Measurements from ENCODE around the gene GCNT3.
"Not testable (repeated sequence)": the region's sequence is repeated elsewhere in the genome, so short reads cannot be mapped to it uniquely, and the experiment has no call there.

Gene GCNT3

DNA sequence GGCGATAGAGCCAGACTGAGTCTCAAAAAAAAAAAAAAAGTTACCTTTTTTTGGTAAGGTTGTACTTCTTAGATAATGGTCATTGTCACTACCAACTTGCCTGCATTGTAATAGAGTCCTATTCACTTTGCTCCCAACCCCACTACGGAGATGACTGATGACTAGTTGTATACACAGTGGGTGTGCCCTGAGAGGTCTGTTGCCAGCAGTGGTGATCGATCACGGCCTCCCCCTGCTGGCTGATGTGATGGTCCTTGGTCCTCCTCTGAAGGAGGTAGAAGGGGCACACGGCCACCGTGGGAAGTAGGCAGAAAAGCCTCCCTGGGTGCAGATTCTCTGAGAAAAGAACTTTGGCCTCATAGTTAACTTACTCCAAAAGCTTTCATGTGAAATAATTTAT, 10.7 kb downstream of the GCNT3 start:
- DNase-seq = peak; percentile 81

DNA sequence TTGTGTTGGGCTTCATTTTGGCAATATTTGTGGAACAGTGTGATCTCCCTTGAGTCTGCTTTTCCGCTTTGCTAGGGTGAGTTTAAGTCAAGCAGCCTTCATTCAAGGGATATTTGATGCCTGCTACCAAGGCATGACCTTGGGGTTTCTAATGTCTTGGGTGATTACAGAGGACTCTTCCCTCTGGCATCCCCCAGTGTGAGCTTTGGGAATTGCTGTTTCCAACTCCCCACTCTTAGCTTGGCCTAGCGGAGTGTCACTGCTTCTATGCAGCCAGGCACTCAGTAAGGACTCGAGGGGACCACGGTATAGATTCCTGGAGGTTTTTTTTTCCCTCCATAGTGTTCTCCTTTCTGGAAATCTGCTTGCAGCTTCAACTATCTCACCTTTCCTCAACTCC, 21.1 kb downstream of the GCNT3 start:
- DNase-seq = peak; percentile 68

DNA sequence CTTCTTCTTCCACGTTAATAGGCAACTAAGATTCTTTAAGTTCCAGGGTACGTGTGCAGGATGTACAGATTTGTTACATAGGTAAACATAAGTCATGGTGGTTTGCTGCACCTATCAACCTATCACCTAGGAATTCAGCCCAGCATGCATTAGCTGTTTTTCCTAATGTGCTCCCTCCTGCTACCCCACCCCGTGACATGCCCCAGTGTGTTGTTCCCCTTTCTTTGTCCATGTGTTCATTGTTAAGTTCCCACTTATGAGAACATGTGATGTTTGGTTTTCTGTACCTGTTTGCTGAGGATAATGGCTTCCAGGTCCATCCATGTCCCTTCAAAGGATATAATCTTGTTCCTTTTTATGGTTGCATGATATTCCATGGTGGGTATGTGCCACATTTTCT, 24.6 kb downstream of the GCNT3 start:
- no peak for DNase-seq

DNA sequence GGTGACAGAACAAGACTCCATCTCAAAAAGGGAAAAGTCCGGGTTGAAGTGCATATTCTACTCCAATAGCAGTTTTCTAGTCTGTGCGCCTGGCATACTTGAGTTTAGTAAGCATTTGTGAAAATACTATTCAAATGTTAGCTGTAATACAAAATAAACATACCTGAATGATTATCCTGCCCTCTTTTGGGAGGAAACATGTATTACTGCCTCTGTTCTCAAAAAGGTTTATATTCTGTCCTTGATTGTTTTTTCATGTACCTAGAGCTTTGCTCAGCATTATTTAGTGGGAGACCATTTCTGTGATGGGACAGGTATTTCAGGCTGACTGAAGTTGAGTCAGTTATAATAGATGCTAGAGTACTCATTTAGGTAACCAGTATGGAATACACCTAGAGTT, 25.9 kb downstream of the GCNT3 start:
- DNase-seq = not testable (repeated sequence)

DNA sequence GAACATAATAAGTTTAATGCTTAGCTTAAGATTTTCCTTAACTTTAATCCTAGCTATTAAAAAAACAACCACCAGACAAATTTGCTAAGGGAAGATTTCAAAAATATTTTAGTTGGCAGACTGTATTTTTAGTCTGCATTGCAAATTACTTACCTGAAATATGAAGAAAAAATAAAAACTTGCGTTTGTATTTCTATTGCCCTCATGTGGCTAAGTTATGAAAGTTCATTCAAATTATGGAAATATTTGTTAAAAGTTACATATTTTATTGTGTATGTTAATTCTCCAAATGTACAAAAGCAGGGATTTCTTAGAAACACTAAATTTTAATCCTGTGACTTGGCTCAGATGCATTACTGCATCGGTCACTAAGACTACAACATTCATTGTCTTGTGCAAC, 30.8 kb downstream of the GCNT3 start:
- no peak for DNase-seq

DNA sequence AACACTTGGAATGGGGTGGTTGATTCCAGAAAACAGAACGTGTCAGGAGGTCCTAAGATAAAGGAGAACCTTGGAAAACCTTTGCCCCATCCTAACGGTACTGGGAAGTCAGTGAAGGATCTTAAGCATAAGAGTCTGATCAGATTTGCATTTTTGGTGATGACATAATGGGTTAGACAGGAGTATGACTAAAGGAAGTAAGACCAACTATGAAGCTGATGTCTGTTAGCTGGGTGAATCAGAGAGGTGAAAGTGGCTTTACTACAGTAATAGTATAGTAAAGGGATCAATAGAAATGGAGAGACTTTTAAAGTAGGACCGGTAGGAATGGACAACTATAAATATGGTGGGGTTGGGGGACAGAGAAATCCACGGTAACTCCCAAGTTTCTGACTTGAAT, 33.2 kb downstream of the GCNT3 start:
- DNase-seq = no peak

DNA sequence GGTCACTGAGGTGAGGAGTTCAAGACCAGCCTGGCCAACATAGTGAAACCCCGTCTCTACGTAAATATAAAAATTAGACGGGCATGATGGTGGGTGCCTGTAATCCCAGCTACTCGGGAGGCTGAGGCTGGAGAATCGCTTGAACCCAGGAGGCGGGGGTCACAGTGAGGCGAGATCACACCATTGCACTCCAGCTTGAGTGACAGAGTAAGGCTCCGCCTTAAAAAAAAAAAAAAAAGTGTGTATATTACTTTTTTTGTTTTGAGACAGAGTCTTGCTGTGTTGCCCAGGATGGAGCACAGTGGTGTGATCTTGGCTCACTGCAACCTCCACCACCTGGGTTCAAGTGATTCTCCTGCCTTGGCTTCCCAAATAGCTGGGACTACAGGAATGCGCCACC, 34.2 kb downstream of the GCNT3 start:
- DNase-seq = not testable (repeated sequence)

DNA sequence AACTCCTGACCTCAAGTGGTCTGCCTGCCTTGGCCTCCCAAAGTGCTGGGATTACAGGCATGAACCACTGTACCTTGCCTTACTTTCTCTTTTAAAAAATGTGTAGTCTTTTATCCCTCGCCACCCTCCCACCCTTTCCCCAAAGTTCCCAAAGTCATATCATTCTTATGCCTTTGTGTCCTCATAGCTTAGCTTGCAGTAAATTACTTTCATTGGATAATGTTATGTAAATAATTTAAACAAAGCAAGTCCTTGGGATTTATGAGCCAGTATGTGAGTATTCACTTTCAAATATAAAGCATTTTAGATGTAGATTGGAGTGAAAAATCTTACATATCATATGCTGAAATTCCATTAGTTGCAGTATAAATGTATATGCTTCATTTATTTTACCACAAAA, 34.7 kb downstream of the GCNT3 start:
- no peak for DNase-seq

DNA sequence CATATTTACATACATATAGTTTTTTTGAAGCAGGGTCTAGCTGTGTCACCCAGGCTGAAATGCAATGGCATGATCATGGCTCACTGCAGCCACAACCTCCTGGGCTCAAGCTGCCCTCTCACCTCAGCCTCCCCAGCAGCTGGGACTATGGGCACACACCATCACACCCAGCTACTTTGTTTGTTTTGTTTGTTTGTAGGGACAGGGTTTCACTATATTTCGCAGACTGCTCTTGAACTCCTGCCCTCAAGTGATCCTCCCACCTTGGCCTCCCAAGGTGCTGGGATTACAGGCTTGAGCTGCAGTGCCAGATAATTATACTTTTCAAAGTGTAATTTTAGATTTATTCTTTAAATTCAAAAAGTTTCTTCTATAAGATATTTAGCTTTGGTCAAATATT, 35.5 kb downstream of the GCNT3 start:
- DNase-seq = no peak

DNA sequence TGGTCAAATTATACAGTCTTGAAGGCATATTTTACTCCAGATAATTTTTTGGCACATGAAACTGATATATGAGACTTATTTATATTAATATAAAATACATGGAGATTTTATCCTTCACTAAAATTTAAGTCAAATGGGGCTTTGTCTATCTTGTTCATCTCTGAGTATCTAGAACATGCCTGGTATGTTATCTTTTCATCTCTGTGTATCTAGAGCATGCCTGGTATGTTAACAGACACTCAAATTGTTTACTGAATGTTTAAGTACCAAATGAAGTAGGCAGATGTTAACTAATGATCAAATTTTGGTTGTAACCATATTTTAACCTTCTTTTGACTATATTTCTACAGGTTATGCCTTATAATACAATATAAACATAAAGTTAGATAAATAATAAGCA, 38.0 kb downstream of the GCNT3 start:
- DNase-seq = no peak

DNA sequence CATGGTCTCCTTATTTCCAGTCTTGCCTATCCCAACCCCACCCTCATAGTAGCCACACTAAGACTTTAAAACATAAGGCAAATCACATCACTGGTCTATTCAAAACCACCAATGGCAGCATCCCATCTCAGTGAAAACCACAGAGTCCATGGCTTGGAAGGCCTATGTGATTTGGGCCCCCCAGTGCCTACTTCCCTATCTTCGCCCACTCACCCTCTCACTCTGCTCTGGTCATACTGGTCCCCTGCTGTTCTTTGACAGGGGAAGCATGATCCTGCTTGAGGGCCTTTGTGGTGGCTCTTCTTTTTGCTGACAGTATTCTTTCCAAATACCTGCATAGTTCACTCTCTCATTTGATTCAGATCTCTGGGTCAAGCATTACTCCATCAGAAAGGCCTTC, 42.5 kb downstream of the GCNT3 start:
- DNase-seq = no peak

DNA sequence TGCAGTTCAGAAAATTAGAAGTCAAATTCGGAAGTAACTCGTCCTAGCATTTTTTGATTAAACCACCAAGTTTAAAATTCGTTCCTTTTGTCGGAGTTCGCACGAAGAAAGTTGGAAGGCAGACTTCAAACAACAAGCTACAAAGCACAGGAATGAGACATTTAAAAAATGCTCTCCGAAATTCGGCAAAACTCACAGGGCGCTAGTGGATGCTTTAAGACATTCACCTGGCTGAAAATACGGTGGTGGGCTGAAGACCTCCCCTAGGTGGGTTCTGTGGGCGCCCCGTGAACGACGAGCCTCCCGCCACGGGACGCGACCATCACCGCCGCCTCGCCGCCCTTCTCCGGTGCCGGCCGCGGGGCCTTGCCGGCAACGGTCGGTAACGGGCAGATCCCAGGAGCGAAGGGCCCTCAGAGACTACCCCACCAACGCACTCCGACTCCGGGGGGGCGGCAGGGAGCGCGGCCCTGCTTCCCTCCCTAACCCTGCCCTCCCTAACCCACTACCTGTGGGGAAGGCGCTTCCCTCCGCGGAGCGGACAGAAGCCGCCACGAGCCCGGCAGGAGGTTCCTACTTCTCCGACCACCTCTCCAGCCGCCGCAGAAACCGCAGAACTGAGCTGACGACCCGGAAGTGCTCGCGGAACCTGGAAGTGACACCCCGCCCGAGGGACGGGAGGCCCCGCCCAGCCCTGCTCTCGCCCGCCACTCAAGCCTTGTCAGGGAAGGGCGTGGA, 45.5 kb downstream of the GCNT3 start, which contains the start of gene GTF2A2:
TSS of gene GTF2A2 (minus strand) at position 619 of the 738 bp plus-strand sequence. CDS start 5,238 bp downstream, outside the sequence.
- peak; percentile 98 for DNase-seq

DNA sequence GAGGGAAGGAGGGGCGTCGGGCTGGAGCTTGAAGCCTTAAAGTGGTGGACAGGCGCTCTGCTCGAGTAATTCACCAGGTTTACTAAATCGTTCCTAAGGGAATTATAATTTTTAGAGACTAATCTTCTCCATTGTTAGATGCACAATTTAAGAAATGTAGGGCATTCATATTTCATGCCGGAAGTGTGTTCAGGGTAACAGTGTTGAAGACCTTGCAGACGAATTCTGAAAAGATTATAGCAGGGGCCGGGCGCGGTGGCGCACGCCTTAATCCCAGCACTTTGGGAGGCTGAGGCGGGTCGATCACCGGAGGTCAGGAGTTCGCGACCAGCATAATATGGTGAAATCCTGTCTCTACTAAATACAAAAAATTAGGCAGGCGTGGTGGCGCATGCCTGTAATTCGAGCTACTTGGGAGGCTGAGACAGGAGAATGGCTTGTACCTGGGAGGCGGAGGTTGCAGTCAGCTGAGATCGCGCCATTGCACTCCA, 46.1 kb downstream of the GCNT3 start:
- no peak for DNase-seq

DNA sequence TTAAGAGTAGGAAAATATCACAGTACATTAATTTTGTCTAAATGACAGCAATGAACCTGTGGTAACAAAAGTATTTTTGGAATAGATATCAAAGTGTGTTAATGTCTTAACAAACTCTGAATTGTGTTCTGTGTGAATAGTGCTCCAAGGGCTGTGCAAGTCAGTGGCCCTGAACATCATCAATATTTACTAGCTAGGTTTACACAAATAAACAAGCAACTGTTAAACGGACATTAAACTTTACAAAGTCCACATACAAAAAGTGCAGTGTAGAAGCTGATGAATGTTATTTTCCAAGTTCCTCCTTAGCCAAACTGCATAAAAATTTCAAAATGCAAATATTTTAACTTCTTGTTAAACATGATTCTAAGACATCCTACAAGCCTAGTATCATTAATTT, 47.8 kb downstream of the GCNT3 start:
- DNase-seq = no peak

DNA sequence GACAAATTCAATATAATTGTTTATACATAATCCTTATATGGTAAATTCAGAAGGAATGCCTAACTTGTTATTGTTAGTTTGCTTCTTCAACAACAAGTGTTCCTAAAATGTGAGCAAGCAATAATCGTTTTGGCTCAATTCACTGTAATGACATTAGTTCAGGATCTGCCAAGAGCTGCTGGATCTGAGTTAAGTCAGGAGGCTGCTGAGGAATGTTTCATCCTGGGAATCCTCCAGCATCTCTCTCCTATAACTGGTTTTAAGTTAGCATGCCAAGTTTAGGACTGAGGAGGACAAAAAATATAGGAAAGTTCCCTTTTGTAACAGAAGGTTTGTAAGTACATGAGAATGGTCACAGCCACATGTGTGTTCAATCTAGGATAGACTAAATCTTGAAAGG, 50.7 kb downstream of the GCNT3 start:
- DNase-seq = no peak

DNA sequence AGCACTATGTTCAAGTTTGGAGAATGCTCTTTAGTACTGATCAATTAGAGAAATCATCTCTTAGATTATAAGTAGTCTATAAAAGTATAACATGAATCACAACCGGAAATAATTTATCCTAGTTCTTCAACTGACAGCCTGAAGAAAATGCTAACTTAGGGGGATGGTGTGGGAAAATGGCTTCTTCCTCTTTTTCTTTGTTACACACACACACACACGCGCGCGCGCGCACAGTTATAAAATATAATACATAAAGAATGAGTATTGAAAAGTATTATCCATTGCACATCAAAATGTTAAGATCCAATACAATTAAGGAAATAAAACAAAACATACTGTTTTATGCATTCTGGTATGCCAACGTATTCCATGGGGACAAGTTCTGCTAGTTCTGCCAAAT, 57.0 kb downstream of the GCNT3 start:
- no peak for DNase-seq

Data from islet precursor cell (in vitro differentiated cells).